ENCODE results near the gene CRKL. TPM values are rescaled to one million over a fixed set of nuclear protein-coding genes. Genes with fewer than 3 reads are reported as not detected.

CRKL gene, protein sequence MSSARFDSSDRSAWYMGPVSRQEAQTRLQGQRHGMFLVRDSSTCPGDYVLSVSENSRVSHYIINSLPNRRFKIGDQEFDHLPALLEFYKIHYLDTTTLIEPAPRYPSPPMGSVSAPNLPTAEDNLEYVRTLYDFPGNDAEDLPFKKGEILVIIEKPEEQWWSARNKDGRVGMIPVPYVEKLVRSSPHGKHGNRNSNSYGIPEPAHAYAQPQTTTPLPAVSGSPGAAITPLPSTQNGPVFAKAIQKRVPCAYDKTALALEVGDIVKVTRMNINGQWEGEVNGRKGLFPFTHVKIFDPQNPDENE
- total RNA-seq (2013), result 28.3 TPM
- polyA plus RNA-seq (10 to 100 TPM; 26.0 to 37.5 (median 29.4) TPM), polyA minus RNA-seq (17.6 and 24.5 TPM in 2 replicates), total RNA-seq (77.8 to 203 (median 113) reads per million in 11 experiments)

- Histone ChIP-seq H2AFZ (ENCODE audit: insufficient read depth, low read depth, low read length, poor library complexity, severe bottlenecking) (peak within 1 kb of the TSS; percentile 97), H3K36me3 (replicated peaks in 1 of 2; ENCODE audit: control insufficient read depth in 1 of 2, insufficient read depth in 2 of 2, low read length in 2 of 2) (no peaks in the 10 kb centered on the region), H3K4me3 (replicated peaks in 1 of 3; ENCODE audit: low read depth in 2 of 3, low read length in 3 of 3) (peak within 1 kb of the TSS; percentile 82 to 89 (median 89)), H3K4me2 (replicated peaks; ENCODE audit: extremely low read depth, low read length, poor library complexity, severe bottlenecking) (peak within 1 kb of the TSS; percentile 90), H3K9ac (ENCODE audit: insufficient read depth, low read length, poor library complexity, severe bottlenecking) (peak within 1 kb of the TSS; percentile 97), H3K9me3 (replicated peaks in 1 of 2; ENCODE audit: control insufficient read depth in 1 of 2, insufficient read depth in 1 of 2, low read length in 2 of 2) (no peaks in the 10 kb centered on the region), H3K79me2 (ENCODE audit: insufficient read depth, low read length) (peaks cover 51% of the 10 kb centered on the region), H3K4me1 (ENCODE audit: control insufficient read depth in 1 of 2, insufficient read depth in 2 of 2, low read length in 2 of 2) (peaks cover 27 to 32% of the 10 kb centered on the region in 2 donors), H4K20me1 (ENCODE audit: insufficient read depth, low read length) (peaks cover 32% of the 10 kb centered on the region), H3K27ac (ENCODE audit: low read depth in 1 of 2, low read length in 2 of 2) (peak within 1 kb of the TSS; percentile 78 to 91), H3K27me3 (ENCODE audit: control insufficient read depth in 2 of 2, insufficient read depth in 2 of 2, low read length in 2 of 2) (no peaks in the 10 kb centered on the region)
- Mint-ChIP-seq H3K27ac (peak within 1 kb of the TSS; percentile 91 to 96 (median 93)), H3K27me3 (ENCODE audit: low read depth in 3 of 3) (peaks cover 0 to 4% (median 1%) of the 10 kb centered on the region in 3 donors), H3K4me3 (peak within 1 kb of the TSS; percentile 99), H3K9me3 (no peaks in the 10 kb centered on the region), H3K4me1 (peaks cover 41% of the 10 kb centered on the region), H3K36me3 (peaks cover 5 to 7% of the 10 kb centered on the region in 2 donors)
- DNase-seq, result peak; percentile 97 to 98 (median 98)
- intact Hi-C loops (cut with micrococcal nuclease), result loop anchor here (2.0 to 10.0 kb wide), 5 partner anchors 32 to 85 kb away; partner anchors contain the start of genes PI4KA (in 1 of the 2), SNAP29 (in 1 of the 2) and THAP7 (in 1 of the 2)
- under 1% methylated on average over 92 of the region's 92 CpGs for WGBS (ENCODE audit: insufficient coverage)
- TF ChIP-seq CTCF (IDR thresholded peaks at IDR 0.05), result peak; percentile 86
Observed at GRCh38 chr22:20916916-20917810, at the start of gene CRKL. Gene CRKL, plus strand, starts transcription at chr22:20917407. Its CDS starts 528 bp downstream, at chr22:20917935.

All from CD14-positive monocyte (primary cell).